ENCODE data around the gene SMURF2.

The SMURF2 gene

DNA sequence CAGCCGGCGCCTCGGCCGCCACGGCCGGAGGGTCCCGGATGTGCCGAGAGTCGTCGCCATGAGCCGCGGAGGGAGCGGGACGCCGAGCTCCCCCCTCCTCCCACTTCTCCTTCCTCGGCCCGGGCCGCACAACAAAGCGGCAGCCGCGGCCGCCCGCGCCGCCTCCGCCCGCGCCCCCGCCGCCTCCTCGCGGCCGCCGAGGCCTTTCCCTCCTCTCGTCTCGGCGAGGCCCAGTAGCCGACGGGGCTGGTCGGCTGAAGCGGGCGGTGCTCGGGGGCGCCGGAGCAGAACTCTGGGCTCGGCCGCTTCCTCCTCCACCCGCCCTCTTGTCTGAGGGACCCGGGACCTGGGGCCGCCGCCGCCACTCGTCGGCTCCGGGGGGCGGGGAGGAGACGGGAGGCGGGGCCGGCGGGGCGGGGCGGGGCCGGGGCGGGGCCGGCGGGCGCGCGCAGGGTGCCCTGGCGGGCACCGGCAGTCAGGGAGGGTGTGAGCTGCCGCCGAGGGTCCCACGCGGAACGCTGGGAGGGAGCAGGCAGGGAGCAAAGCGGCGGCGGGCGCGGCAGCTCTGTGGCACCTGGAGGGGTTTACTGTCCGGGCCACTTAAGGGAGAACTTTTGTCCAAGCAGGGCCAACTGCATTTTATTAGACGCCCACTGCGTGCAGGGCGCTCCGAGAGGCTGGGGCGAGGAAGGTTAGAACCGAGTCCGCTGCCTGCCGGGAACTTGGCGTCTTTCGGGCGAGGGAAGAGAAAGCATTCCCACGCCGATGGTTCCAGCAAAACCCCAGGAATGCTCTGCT is at the start of gene SMURF2:
Gene SMURF2 (minus strand): TSS at position 332 of the 798 bp plus-strand sequence. CDS start 427 bp downstream, outside the sequence.
- TF ChIP-seq GATA2 (IDR thresholded peaks at IDR 0.05; ENCODE audit: low read depth, low read length) = no peak
- no peak for TF ChIP-seq GATA3 (IDR thresholded peaks at IDR 0.05; ENCODE audit: low read depth, low read length)

DNA sequence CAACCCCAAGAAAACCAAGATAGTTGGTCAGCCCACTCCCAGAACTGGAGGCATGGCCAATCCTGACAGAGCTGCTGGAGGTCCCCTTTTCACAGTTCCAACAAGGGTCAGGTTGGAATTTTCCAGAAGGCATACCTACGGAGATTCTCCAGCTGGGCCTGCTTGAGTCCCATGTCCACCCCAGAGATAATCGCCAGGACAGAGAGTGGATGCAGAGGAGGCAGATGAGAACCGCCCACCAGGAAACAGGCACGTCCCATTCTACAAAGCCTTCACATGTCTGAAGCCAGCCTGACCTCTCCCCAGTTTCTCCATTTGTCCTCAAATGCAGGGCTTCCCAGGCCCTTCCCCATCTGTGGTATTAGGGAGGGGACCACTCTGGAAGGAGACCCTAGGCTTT is 47.4 kb upstream of the SMURF2 start:
- TF ChIP-seq GATA2 (IDR thresholded peaks at IDR 0.05; ENCODE audit: low read depth, low read length) (no peak), GATA3 (IDR thresholded peaks at IDR 0.05; ENCODE audit: low read depth, low read length) (no peak)

DNA sequence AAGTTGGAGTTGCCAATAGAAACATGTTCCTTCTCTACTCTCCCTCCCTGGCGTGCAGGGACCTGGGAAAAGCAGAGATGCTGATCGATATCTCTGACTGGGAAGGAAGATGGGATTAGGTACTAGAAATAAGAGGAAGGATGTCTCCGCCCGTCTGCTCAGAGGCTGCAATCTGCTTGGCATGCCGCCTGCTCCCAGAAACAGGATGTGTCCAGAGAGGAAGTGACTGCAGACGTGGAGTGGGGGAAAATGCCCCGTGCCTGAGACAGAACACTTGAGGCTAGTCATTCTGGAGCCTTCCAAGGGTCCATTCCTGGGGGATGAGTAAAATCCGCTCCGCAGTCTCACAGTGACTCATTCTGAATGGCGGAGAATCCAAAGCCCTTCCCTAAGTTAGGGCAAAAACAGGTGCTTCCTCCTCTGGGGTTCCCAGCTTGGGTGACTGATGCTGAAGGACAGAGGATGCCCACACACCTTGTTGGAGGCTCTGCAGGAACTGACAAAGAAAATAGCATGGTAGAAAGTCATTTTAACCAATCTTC is 45.0 kb upstream of the SMURF2 start:
- TF ChIP-seq GATA3 (IDR thresholded peaks at IDR 0.05; ENCODE audit: low read depth, low read length) (no peak), GATA2 (IDR thresholded peaks at IDR 0.05; ENCODE audit: low read depth, low read length) (peak; percentile 70)

DNA sequence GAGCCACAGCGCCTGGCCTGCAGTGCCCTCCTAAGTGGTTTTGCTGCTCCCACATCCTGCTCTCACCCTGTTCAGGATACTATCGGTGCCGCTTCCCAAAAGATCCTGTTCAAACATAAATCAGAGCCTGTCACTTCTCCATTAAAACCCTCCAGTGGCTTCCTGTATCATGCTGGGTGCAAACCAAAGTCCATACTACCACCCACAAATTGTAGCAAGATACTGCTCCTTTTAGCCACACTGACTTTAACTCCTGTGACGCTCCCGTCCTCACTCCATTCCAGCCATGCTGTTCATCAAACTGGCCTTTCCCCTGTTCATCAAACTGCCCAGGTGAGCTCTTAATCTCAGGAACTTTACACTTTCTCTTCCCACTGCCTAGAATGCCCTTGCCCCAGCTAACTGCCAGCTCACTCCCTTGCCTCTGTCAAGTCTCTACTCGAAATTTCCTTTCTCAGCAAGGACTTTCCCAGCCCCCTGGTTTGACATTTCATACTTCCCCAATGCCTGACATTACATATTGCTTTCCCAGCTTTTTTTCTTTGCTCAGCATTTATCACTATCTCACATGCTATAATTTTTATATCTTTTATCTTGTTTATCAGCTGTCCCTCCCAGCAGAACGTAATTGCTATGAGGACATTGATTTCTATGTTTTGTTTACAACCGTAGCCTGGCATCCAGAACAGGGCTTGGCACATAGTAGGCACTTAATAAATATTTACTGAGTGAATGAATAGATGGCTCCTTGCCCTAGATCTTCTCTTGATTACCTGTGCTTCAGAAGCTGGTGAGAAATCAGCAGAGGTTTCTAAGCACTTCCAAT is 44.3 kb upstream of the SMURF2 start:
- TF ChIP-seq GATA2 (IDR thresholded peaks at IDR 0.05; ENCODE audit: low read depth, low read length) = no peak
- TF ChIP-seq GATA3 (IDR thresholded peaks at IDR 0.05; ENCODE audit: low read depth, low read length) = 0 out of 2 replicates have a peak, but pooled peaks have one; percentile 40

DNA sequence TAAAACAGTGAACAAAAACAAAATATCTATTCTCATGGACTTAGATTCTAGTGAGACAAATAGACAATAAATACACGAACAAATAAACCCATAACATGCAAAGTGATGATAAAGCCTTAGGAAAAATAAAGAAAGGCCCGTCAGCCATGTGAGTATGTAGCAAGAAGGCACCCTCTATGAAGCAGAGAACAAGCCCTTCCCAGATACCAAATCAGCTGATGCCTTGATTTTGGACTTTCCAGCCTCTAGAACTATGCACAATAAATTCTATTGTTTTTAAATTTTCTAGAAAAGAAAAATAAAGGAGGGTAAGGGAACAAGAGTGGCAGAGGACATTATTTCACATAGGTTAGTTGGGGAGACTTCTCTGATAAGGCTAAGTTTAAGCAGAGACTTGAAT is 40.7 kb upstream of the SMURF2 start:
- TF ChIP-seq GATA3 (IDR thresholded peaks at IDR 0.05; ENCODE audit: low read depth, low read length) (no peak), GATA2 (IDR thresholded peaks at IDR 0.05; ENCODE audit: low read depth, low read length) (no peak)

DNA sequence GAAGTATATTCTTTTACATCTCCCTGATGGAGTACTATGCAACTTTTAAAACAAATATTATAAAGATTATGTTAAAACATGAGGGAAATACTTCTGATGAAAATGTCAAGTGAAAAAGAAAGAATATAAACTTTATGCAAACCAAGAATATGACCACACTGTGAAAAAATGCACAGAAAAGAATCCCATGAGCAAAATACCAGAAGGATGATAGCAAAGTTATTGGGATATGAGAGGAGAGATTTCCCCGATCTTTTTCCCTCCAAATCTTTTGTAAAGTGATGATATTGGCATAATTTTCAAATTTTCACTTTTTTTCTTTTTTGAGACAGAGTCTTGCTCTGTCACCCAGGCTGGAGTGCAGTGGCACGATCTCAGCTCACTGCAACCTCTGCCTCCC is 36.6 kb upstream of the SMURF2 start:
- TF ChIP-seq GATA2 (IDR thresholded peaks at IDR 0.05; ENCODE audit: low read depth, low read length) (no peak), GATA3 (IDR thresholded peaks at IDR 0.05; ENCODE audit: low read depth, low read length) (no peak)

DNA sequence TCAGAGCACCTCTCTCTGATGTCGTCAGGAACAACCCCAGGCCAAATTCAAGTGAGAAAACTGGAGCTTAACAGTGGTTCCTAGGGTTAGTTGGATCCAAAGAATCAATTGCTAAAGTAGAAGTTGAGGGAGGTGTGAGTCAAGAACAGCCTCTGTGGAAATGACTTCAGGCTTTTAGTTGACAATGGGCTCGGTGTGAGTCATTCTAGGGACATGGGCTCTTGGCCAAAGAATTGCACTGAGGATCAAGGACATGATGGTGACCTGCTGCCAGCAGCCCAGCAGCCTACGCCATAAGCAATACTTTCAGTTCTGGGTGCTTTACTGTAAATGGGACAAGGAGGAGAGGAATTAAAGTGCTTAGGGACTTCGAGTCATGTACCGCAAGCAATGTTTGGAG is 32.1 kb upstream of the SMURF2 start:
- TF ChIP-seq GATA2 (IDR thresholded peaks at IDR 0.05; ENCODE audit: low read depth, low read length) (no peak), GATA3 (IDR thresholded peaks at IDR 0.05; ENCODE audit: low read depth, low read length) (no peak)

DNA sequence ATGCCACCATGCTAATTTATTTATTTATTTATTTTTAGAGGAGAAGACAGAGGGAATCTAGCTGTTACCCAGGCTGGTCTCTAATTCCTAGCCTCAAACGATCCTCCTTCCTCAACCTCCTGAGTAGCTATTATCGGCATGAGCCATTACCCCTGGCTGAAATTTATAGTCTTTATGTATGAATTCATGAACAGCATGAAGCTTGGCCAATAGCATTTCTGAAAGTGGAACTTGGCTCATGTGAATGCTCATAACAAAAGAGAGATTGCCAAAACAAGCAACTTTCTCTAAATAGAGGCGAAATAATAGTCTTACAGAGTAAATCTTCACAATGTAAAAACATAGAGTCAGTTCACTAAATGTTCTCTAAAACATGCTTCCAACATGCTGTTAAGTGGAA is 30.1 kb upstream of the SMURF2 start:
- TF ChIP-seq GATA2 (IDR thresholded peaks at IDR 0.05; ENCODE audit: low read depth, low read length) (no peak), GATA3 (IDR thresholded peaks at IDR 0.05; ENCODE audit: low read depth, low read length) (no peak)

DNA sequence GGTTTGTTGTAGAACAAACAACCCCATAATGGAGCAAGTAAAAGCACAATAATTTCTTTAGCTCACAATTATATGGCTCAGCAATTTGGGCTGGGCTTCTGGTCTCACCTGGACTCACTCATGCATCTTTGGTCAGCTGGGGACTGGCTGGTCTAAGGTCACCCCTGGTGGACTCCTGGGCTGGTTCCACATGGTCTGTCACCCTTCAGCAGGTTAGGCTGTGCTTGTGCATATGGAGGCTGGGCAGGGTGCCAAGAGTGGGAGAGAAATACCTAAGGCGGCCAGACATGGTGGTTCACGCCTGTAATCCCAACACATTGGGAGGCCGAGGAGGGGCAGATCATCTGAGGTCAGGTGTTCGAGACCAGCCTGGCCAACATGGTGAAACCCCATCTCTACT is 27.0 kb upstream of the SMURF2 start:
- TF ChIP-seq GATA2 (IDR thresholded peaks at IDR 0.05; ENCODE audit: low read depth, low read length) (no peak), GATA3 (IDR thresholded peaks at IDR 0.05; ENCODE audit: low read depth, low read length) (no peak)

DNA sequence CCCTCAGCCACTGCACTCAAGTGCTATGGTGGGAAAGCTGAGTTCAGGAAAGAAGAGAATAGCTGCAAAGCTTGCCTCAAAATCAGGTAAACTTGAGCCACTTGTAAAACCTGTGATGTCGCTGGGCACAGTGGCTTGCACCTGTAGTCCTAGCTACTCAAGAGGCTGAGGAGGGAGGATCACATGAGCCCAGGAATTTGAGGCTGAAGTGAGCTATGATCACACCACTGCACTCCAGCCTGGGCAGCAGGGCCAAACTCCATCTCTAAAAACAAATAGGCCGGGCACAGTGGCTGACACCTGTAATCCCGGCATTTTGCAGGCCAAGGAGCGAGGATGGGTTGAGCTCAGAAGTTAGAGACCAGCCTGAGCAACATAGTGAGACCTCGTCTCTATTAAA is 26.4 kb upstream of the SMURF2 start:
- TF ChIP-seq GATA2 (IDR thresholded peaks at IDR 0.05; ENCODE audit: low read depth, low read length) (no peak), GATA3 (IDR thresholded peaks at IDR 0.05; ENCODE audit: low read depth, low read length) (no peak)

DNA sequence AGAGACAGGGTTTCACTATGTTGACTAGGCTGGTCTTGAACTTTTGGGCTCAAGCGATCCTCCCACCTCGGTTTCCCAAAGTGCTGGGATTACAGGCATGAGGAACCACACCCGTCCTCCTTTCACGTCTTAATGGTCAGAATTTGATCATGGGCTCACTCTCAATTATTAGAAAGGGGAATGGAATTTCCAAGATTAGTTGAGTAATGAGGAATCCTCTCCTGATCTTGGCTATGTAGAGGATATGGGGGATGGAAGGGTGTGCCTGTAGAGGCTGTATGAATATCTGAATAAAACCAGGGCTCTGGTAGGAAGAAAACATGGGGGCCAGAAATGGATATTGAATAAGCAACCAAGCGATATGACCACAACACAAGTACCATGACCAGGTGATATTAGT is 25.9 kb upstream of the SMURF2 start:
- TF ChIP-seq GATA3 (IDR thresholded peaks at IDR 0.05; ENCODE audit: low read depth, low read length) (no peak), GATA2 (IDR thresholded peaks at IDR 0.05; ENCODE audit: low read depth, low read length) (no peak)

DNA sequence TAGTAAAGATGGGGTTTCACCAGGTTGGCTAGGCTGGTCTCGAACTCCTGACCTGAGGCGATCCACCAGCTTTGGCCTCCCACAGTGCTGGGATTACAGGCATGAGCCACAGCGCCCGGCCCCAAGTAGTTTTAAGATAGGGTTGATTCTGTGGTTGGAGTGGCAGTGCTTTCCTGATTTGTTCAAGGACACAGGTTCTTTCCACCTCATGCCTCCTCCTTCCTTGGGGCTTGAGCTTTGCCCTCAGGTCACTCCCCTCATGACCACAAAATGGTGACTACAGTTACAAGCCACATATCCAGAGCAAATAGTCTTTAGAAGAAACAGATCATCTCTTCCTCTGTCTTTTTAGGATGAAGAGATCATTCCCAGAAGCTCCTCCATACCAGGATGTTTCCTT is 25.3 kb upstream of the SMURF2 start:
- no peak for TF ChIP-seq GATA2 (IDR thresholded peaks at IDR 0.05; ENCODE audit: low read depth, low read length)
- no peak for TF ChIP-seq GATA3 (IDR thresholded peaks at IDR 0.05; ENCODE audit: low read depth, low read length)

DNA sequence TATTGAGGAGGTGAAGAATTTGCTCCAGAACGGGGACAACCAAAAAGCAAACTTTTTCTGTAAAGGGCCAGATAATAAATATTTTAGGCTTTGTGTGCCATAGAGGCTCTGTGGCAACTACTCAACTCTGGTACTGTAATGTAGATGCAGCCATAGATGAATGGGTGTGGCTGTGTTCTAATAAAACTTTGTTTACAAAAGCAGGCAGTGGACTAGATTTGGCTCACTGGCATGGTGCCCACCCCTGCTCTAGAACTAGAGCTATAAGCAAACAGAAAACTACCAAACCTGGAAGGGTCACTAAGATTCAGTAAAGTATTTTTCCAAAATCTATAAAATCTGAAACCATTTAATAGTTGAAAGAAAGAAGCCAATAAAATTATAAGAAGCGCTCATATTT is 24.6 kb upstream of the SMURF2 start:
- TF ChIP-seq GATA2 (IDR thresholded peaks at IDR 0.05; ENCODE audit: low read depth, low read length) = no peak
- TF ChIP-seq GATA3 (IDR thresholded peaks at IDR 0.05; ENCODE audit: low read depth, low read length) = no peak

DNA sequence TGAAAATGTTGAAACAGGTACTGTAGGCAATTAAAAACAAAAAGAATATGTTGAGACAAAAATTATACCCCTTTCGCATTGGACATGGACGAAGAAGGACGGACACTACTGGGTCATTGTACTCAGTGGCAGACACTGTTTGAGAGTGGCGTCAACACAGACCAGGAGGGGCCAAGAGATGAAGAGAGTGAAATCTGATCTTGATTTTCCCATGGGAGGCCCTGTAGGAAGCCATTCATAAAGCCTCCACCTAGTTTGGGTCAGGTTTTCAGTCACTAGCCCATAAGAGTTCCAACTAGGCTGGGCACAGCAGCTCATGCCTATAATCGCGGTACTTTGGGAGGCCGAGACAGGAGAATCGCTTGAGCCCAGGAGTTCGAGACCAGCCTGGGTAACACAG is 23.6 kb upstream of the SMURF2 start:
- TF ChIP-seq GATA2 (IDR thresholded peaks at IDR 0.05; ENCODE audit: low read depth, low read length) (no peak), GATA3 (IDR thresholded peaks at IDR 0.05; ENCODE audit: low read depth, low read length) (no peak)
